ENCODE results near the gene BZW2. TPM values are rescaled to one million over a fixed set of nuclear protein-coding genes. Genes with fewer than 3 reads are reported as not detected.

The BZW2 gene
- total and polyA plus RNA-seq, 4 donors, result 39.0 to 78.5 (median 64.8) TPM

DNA sequence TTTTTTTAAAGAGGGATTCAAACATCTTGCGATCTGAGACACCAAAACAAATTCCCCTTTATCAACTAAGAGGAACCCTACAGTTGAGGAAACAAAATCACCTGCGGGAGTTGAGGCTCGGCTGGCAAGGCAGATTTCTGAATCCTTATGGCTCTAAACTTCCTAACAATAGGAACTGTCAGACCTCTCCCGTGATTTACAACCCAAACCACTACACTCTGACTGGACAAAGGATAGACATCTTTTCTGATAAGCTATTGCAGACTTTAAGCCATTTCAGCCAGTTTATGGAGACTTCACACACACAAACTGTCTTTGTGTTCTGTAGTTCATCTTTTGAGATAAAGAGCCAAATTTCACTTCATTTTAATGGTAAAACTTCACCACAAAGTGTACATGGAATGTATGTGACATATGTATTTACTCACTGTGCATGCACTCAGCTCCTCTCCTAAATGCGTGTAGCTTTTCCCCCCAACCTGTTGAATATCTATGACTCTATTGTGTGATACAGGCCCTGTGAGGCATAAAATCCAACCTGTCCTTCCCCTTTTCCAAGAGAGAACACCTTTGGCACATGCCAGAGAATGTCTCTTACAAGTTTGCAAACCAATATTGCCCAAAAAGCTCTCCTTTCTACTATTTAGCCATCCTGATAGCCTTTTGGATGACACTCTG lies 92.2 kb downstream of the BZW2 start:
- Histone ChIP-seq H3K36me3 (ENCODE audit: control insufficient read depth, insufficient read depth, low read length) (no peaks in the 10 kb centered on the region), H3K4me3 (ENCODE audit: low read depth, low read length) (no peak overlapping the region), H3K27ac (ENCODE audit: low read depth, low read length) (no peak overlapping the region), H3K27me3 (ENCODE audit: control insufficient read depth, insufficient read depth, low read length) (no peaks in the 10 kb centered on the region), H3K9me3 (ENCODE audit: control insufficient read depth, insufficient read depth, low read length) (no peaks in the 10 kb centered on the region), H3K4me1 (ENCODE audit: control insufficient read depth, insufficient read depth, low read length) (no peaks in the 10 kb centered on the region)
- WGBS (ENCODE audit: insufficient coverage), result 52% methylated on average over 4 of the region's 5 CpGs
- no peak for DNase-seq (ENCODE audit: low read depth in 4 of 6, low spot score in 6 of 6)

DNA sequence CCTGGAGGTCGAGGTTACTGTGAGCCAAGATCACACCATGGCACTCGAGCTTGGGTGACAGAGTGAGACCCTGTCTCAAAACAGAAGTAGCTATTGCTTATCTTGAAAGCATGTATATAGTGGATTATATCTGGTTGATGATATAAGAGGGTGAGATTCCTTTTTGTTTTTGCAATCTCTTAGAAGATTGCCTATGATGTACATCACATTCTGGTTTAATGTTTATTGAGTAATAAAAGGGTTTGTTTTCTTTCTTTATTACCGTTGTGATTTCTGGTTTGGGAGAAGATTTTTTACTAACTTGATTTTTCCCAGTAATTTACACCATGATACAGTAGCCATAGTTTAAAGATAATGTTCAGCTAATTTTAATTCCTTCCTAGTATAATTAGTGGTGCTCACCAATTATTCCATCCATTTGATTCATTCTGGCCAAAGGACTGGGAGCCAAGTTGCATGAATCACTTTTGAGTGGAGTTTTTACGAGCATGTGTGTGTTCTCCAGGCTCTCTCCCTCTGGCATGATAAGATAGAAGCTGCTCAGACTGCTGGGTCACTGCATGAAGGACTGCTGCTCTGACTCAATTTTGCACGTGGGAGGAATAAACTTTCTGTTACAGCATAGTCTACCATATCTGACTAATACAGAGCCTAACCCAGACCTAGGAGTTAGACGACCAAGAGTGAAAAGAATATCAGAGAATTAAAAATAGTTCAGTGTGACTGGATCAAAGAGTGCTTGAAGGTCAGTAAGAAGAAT lies 94.1 kb downstream of the BZW2 start:
- WGBS (ENCODE audit: insufficient coverage), result 77% methylated on average over 3 of the region's 6 CpGs

GRCh38 chr7:16740623-16740953 lies 94.6 kb downstream of the BZW2 start:
- 93% methylated on average over 1 of the region's 3 CpGs for WGBS (ENCODE audit: insufficient coverage)
- H3K4me3 ChIP-seq (ENCODE audit: low read depth, low read length), result no peak overlapping the region
- no peak overlapping the region for H3K27ac ChIP-seq (ENCODE audit: low read depth, low read length)
- no peak for DNase-seq (ENCODE audit: low read depth in 4 of 6, low spot score in 6 of 6)
- H3K4me1 ChIP-seq (ENCODE audit: control insufficient read depth, insufficient read depth, low read length), result no peaks in the 10 kb centered on the region
- H3K27me3 ChIP-seq (ENCODE audit: control insufficient read depth, insufficient read depth, low read length), result no peaks in the 10 kb centered on the region
- no peaks in the 10 kb centered on the region for H3K36me3 ChIP-seq (ENCODE audit: control insufficient read depth, insufficient read depth, low read length)
- no peaks in the 10 kb centered on the region for H3K9me3 ChIP-seq (ENCODE audit: control insufficient read depth, insufficient read depth, low read length)

More for the DNA sequence above, 94.1 kb downstream of the BZW2 start:
- Histone ChIP-seq H3K9me3 (ENCODE audit: control insufficient read depth, insufficient read depth, low read length) (no peaks in the 10 kb centered on the region), H3K27ac (ENCODE audit: low read depth, low read length) (no peak overlapping the region), H3K27me3 (ENCODE audit: control insufficient read depth, insufficient read depth, low read length) (no peaks in the 10 kb centered on the region), H3K4me1 (ENCODE audit: control insufficient read depth, insufficient read depth, low read length) (no peaks in the 10 kb centered on the region), H3K36me3 (ENCODE audit: control insufficient read depth, insufficient read depth, low read length) (no peaks in the 10 kb centered on the region), H3K4me3 (ENCODE audit: low read depth, low read length) (no peak overlapping the region)
- DNase-seq (ENCODE audit: low read depth in 4 of 6, low spot score in 6 of 6), result peak in 2 of 6 donors; percentile 11 to 52

DNA sequence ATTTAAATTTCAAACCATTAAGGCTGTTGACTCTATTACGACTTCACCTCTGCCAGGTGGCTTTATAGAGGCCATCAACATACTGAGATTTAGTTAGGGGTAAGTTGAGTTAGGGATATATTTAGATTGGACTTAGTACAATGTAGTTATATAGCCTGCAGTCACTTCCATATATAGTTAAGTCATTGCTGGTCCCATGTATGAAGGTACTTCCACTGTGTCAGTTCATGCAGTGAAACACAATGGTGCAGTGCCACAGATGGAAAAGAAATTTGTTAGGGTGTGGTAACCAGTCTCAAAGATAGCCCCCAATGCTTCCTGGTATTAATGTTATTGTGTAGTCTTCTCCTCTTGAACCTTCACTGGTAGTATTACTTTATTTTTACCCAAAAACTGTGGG lies 95.0 kb downstream of the BZW2 start:
- Histone ChIP-seq H3K9me3 (ENCODE audit: control insufficient read depth, insufficient read depth, low read length) (no peaks in the 10 kb centered on the region), H3K36me3 (ENCODE audit: control insufficient read depth, insufficient read depth, low read length) (no peaks in the 10 kb centered on the region), H3K27me3 (ENCODE audit: control insufficient read depth, insufficient read depth, low read length) (no peaks in the 10 kb centered on the region), H3K4me3 (ENCODE audit: low read depth, low read length) (no peak overlapping the region), H3K27ac (ENCODE audit: low read depth, low read length) (no peak overlapping the region), H3K4me1 (ENCODE audit: control insufficient read depth, insufficient read depth, low read length) (no peaks in the 10 kb centered on the region)
- no CpG with 5 or more reads among the region's 1 CpG for WGBS (ENCODE audit: insufficient coverage)
- DNase-seq (ENCODE audit: low read depth in 4 of 6, low spot score in 6 of 6), result no peak

DNA sequence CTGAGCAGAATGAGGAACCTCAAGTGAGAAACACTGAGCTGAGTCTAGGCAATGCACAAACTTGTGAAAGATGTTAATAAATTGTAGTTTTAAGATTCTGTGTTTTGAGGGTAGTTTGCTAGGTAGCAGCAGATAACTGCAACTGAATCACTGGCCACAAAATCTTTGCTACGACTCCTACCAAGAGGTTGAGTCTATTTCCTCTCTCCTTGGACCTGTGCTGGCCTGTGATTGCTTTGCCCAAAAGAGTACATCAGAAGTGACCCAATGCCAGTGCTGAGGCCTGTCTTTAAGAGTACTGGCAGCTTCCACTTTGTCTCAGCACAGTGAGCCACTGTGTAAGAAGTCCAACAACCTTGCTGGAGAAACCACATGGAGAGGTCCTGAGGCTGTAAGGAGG lies 95.7 kb downstream of the BZW2 start:
- Histone ChIP-seq H3K9me3 (ENCODE audit: control insufficient read depth, insufficient read depth, low read length) (no peaks in the 10 kb centered on the region), H3K4me1 (ENCODE audit: control insufficient read depth, insufficient read depth, low read length) (no peaks in the 10 kb centered on the region), H3K27me3 (ENCODE audit: control insufficient read depth, insufficient read depth, low read length) (no peaks in the 10 kb centered on the region), H3K36me3 (ENCODE audit: control insufficient read depth, insufficient read depth, low read length) (no peaks in the 10 kb centered on the region), H3K27ac (ENCODE audit: low read depth, low read length) (no peak overlapping the region), H3K4me3 (ENCODE audit: low read depth, low read length) (no peak overlapping the region)
- DNase-seq (ENCODE audit: low read depth in 4 of 6, low spot score in 6 of 6), result no peak
- whole genome bisulfite sequencing (ENCODE audit: insufficient coverage), result 100% methylated on average over 1 of the region's 1 CpG

DNA sequence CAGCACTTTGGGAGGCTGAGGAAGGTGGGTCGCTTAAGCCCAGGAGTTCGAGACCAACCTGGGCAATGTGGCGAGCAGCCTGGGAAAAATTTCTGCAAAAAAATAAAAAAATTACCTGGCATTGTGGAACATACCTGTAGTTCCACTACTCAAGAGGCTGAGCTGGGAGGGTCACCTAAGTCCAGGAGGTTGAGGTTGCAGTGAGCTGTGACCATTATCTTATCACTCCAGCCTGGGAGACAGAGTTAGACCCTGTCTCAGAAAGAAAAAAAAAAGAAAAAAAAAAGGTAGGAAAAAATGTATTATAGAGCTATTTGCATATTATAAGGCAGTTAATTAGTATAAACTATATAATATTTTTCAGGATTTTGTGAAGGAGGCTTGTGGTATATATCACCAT lies 96.6 kb downstream of the BZW2 start:
- Histone ChIP-seq H3K36me3 (ENCODE audit: control insufficient read depth, insufficient read depth, low read length) (no peaks in the 10 kb centered on the region), H3K4me3 (ENCODE audit: low read depth, low read length) (no peak overlapping the region), H3K27ac (ENCODE audit: low read depth, low read length) (no peak overlapping the region), H3K4me1 (ENCODE audit: control insufficient read depth, insufficient read depth, low read length) (no peaks in the 10 kb centered on the region), H3K9me3 (ENCODE audit: control insufficient read depth, insufficient read depth, low read length) (no peaks in the 10 kb centered on the region), H3K27me3 (ENCODE audit: control insufficient read depth, insufficient read depth, low read length) (no peaks in the 10 kb centered on the region)
- no peak for DNase-seq (ENCODE audit: low read depth in 4 of 6, low spot score in 6 of 6)
- WGBS (ENCODE audit: insufficient coverage), result 93% methylated on average over 2 of the region's 3 CpGs

DNA sequence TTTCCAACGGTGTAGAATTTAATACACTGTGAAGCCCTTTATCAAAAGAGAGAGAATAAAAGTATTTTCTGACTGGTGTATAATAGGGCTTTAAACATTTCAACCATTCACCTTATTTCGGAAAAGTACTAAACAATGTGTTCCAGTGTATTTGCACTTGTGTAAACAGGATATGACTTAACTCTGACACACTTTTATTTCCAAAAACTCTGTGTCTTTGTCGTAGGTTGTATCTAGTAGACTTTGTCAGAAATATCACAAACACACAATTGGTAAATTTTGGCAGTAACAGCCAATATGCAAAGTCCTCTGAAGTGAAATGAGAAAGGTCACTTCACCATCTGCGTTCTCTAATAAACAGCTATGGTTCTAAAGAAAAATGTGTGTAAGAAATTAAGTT lies 97.3 kb downstream of the BZW2 start:
- H3K36me3 ChIP-seq (ENCODE audit: control insufficient read depth, insufficient read depth, low read length), result no peaks in the 10 kb centered on the region
- H3K27ac ChIP-seq (ENCODE audit: low read depth, low read length), result no peak overlapping the region
- no peaks in the 10 kb centered on the region for H3K4me1 ChIP-seq (ENCODE audit: control insufficient read depth, insufficient read depth, low read length)
- no peaks in the 10 kb centered on the region for H3K9me3 ChIP-seq (ENCODE audit: control insufficient read depth, insufficient read depth, low read length)
- H3K27me3 ChIP-seq (ENCODE audit: control insufficient read depth, insufficient read depth, low read length), result no peaks in the 10 kb centered on the region
- no peak overlapping the region for H3K4me3 ChIP-seq (ENCODE audit: low read depth, low read length)
- DNase-seq (ENCODE audit: low read depth in 4 of 6, low spot score in 6 of 6), result no peak
- WGBS (ENCODE audit: insufficient coverage), result no CpG with 5 or more reads among the region's 4 CpGs

DNA sequence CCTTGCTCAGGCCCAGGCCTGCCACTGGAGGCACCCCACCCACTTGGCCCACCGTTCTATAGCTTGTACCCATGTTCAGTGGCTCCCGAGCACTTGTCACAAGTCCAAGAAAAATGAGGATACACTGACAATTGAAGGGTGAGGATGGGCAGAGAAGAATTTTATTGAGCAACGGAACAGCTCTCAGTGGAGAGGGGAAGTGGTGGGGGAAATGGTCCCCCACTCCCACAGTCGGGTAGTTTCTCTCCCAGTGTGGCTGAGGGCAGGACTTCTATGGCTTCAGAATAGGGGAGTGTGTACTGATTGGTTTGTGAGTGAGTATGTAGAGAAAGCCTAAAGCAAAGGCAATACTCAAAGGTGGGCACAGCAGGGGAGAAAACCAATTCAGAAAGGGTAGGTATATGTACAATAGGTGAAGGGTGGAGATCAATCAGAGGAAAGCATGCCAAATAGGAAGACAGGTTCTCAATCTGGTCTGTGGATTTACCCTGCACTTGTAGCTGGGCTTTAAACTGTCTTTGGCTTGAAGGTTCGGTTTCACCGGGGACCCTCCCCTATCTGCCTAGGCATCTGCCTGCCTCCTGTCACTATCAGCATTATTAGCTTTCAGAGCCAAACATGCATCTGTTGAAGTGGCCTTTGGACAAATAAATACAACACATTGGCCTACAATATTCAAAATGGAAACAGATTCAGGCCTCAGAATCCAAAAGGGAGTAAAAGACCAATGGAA lies 98.7 kb downstream of the BZW2 start:
- Histone ChIP-seq H3K4me3 (ENCODE audit: low read depth, low read length) (no peak overlapping the region), H3K9me3 (ENCODE audit: control insufficient read depth, insufficient read depth, low read length) (no peaks in the 10 kb centered on the region), H3K27ac (ENCODE audit: low read depth, low read length) (no peak overlapping the region), H3K27me3 (ENCODE audit: control insufficient read depth, insufficient read depth, low read length) (no peaks in the 10 kb centered on the region), H3K4me1 (ENCODE audit: control insufficient read depth, insufficient read depth, low read length) (no peaks in the 10 kb centered on the region), H3K36me3 (ENCODE audit: control insufficient read depth, insufficient read depth, low read length) (no peaks in the 10 kb centered on the region)
- DNase-seq (ENCODE audit: low read depth in 4 of 6, low spot score in 6 of 6), result no peak
- 70% methylated on average over 4 of the region's 6 CpGs for WGBS (ENCODE audit: insufficient coverage)

DNA sequence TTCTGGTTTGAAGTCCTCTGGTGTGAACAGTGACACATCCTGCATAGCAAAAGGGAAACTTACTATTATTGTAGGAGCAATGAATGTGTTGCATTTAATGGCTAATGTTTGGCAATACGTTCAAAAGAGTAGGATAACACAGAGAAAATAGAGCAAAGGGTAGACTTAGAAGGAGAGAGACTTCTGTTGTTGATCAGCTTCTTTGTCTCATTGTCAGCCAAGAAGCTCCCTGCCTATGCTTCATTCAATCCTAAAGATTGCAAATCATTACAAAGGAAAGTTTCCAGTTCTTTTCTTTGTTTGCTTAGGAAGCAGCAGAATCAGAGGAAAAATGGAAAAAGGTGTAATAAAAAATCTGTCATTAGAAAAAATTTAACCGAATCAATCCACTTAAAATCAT lies 99.7 kb downstream of the BZW2 start:
- H3K36me3 ChIP-seq (ENCODE audit: control insufficient read depth, insufficient read depth, low read length), result no peaks in the 10 kb centered on the region
- H3K27me3 ChIP-seq (ENCODE audit: control insufficient read depth, insufficient read depth, low read length), result no peaks in the 10 kb centered on the region
- no peak for DNase-seq (ENCODE audit: low read depth in 4 of 6, low spot score in 6 of 6)
- H3K4me1 ChIP-seq (ENCODE audit: control insufficient read depth, insufficient read depth, low read length), result no peaks in the 10 kb centered on the region
- no peak overlapping the region for H3K27ac ChIP-seq (ENCODE audit: low read depth, low read length)
- no CpG with 5 or more reads among the region's 2 CpGs for WGBS (ENCODE audit: insufficient coverage)
- no peak overlapping the region for H3K4me3 ChIP-seq (ENCODE audit: low read depth, low read length)
- no peaks in the 10 kb centered on the region for H3K9me3 ChIP-seq (ENCODE audit: control insufficient read depth, insufficient read depth, low read length)

Data from spinal cord (tissue), 10 donors.